K562 (cell line): ENCODE measurements around the gene MANEA. TPM values are rescaled to one million over a fixed set of nuclear protein-coding genes. Genes with fewer than 3 reads are reported as not detected.

Source experiments
- ATAC-seq: fragments of 200-7000 bp; cut with Tn5 transposase; 3 replicates; pipeline ENCODE4 v1.9.1; 2020; ENCODE audit warnings: moderate library complexity
- BruUV-seq: library from RNA; stranded (reverse); fragments of 400-500 nt; replicated peaks from 2 replicates; lab custom pipeline; 2021; lab: Mats Ljungman, UMichigan
- CTCF ChIA-PET: fragments of 300-600 bp; formaldehyde crosslinking; extraction: SDS; loops from one replicate; lab custom pipeline; 2021; ENCODE audit warnings: low intra/inter-chr PET ratio; lab: Yijun Ruan, JAX
- POLR2A ChIA-PET: fragments of 300-600, 350-650 bp; sonication (Branson Sonifier 250); formaldehyde crosslinking; extraction: SDS; loops from one replicate; lab custom pipeline; 2021; ENCODE audit warnings: antibody characterized with exemption, inconsistent platforms; lab: Yijun Ruan, JAX
- DNase-seq, 4 experiments: peaks; one replicate each; pipeline versions ENCODE4 v3.0.0 to v3.0.0-alpha.2; 2011 to 2018; ENCODE audit warnings: low spot score in 3 of 4, mixed read lengths in 3 of 4; ENCODE audit errors: extremely low read depth in 1 of 4
- FAIRE-seq: peaks from 2 replicates; lab custom pipeline; 2011; peaks lifted over from hg19 to GRCh38; lab: Jason Lieb, UNC
- H2AFZ ChIP-seq: 2 replicates; pipeline ENCODE4 v1.6.0; 2011; ENCODE audit warnings: low read depth, low read length, control low read depth, inconsistent platforms
- H3K27ac ChIP-seq: fragments of 200-600 bp; 3 replicates; pipeline ENCODE4 v1.8.0; 2011; ENCODE audit warnings: low read depth, mild to moderate bottlenecking, control low read depth, inconsistent platforms, low read length, moderate library complexity, mixed read lengths; ENCODE audit errors: extremely low read depth
- H3K27me3 ChIP-seq, 2 experiments: fragments of 300-600 bp in 1 of 2; 2 replicates in 1 of 2; 3 replicates in 1 of 2; pipeline versions ENCODE4 v1.6.0 to v1.8.0; 2011; ENCODE audit warnings: inconsistent platforms in 2 of 2, low read length in 2 of 2, mild to moderate bottlenecking in 1 of 2, mixed read lengths in 1 of 2, moderate library complexity in 1 of 2; ENCODE audit not compliant: control insufficient read depth in 2 of 2, insufficient read depth in 2 of 2
- H3K36me3 ChIP-seq: fragments of 300-600 bp; 3 replicates; pipeline ENCODE4 v1.8.0; 2011; ENCODE audit warnings: mild to moderate bottlenecking, low read length, inconsistent platforms; ENCODE audit not compliant: control insufficient read depth, insufficient read depth
- H3K4me1 ChIP-seq, 2 experiments: fragments of 200-600 bp in 1 of 2; replicated peaks in 1 of 2; 2 replicates in 1 of 2; 3 replicates in 1 of 2; pipeline versions ENCODE4 v1.5.1 to v1.8.0; 2011; ENCODE audit warnings: inconsistent platforms in 2 of 2, low read length in 2 of 2, mild to moderate bottlenecking in 1 of 2, mixed read lengths in 1 of 2, moderate library complexity in 1 of 2; ENCODE audit not compliant: control insufficient read depth in 2 of 2, insufficient read depth in 2 of 2
- H3K4me2 ChIP-seq: 2 replicates; pipeline ENCODE4 v1.6.1; 2011; ENCODE audit warnings: low read length, control low read depth, inconsistent platforms, mixed read lengths; ENCODE audit not compliant: insufficient read depth
- H3K4me3 ChIP-seq: fragments of 200-600 bp; sonication (generic), shearing (Covaris generic); 2 replicates; pipeline ENCODE4 v1.5.1; 2016; ENCODE audit warnings: control low read depth, inconsistent platforms
- H3K79me2 ChIP-seq: fragments of 200-600 bp; 3 replicates; pipeline ENCODE4 v1.8.0; 2011; ENCODE audit warnings: low read length, inconsistent platforms; ENCODE audit not compliant: control insufficient read depth, insufficient read depth
- H3K9ac ChIP-seq, 2 experiments: 2 replicates each; pipeline versions ENCODE4 v1.6.0 to v1.6.1; 2011; ENCODE audit warnings: low read depth in 2 of 2, low read length in 2 of 2, control low read depth in 1 of 2, inconsistent platforms in 1 of 2, mild to moderate bottlenecking in 1 of 2, mixed read lengths in 1 of 2; ENCODE audit not compliant: insufficient read depth in 1 of 2
- H3K9me1 ChIP-seq: one replicate; pipeline ENCODE4 v1.6.0; 2011; ENCODE audit warnings: inconsistent platforms, mild to moderate bottlenecking, low read length, moderate library complexity; ENCODE audit not compliant: control insufficient read depth, insufficient read depth
- H3K9me3 ChIP-seq: replicated peaks from 2 replicates; pipeline ENCODE4 v1.5.1; 2011; ENCODE audit warnings: low read depth, low read length, inconsistent platforms; ENCODE audit not compliant: control insufficient read depth, insufficient read depth
- H4K20me1 ChIP-seq: replicated peaks from 2 replicates; pipeline ENCODE4 v1.6.1; 2011; ENCODE audit warnings: low read length, inconsistent platforms, mixed read lengths; ENCODE audit not compliant: control insufficient read depth, insufficient read depth
- CC2D1A ChIP-seq: fragments of 450-650 bp; IDR thresholded peaks from 2 replicates; pipeline ENCODE4 v1.6.1; 2017; ENCODE audit warnings: mild to moderate bottlenecking
- GATAD2A ChIP-seq: fragments of 450-650 bp; IDR thresholded peaks from 2 replicates; pipeline ENCODE4 v1.6.1; 2017
- MCM5 ChIP-seq: fragments of 450-650 bp; IDR thresholded peaks from 2 replicates; pipeline ENCODE4 v1.6.1; 2016; ENCODE audit warnings: low read depth
- NCOA4 ChIP-seq: fragments of 450-650 bp; IDR thresholded peaks from 2 replicates; pipeline ENCODE4 v1.6.1; 2018; ENCODE audit warnings: mild to moderate bottlenecking; ENCODE audit not compliant: partially characterized antibody
- SRSF7 ChIP-seq: fragments of 200-400 bp; formaldehyde crosslinking; optimal IDR thresholded peaks from 2 replicates; pipeline ENCODE3; 2017; ENCODE audit warnings: mild to moderate bottlenecking, low read depth, low read length
- TRIM28 ChIP-seq: fragments of 450-650 bp; IDR thresholded peaks from 2 replicates; pipeline ENCODE4 v1.6.1; 2017
- USF2 ChIP-seq: sonication (generic); formaldehyde crosslinking; IDR thresholded peaks from 2 replicates; pipeline ENCODE4 v1.5.0; 2020; ENCODE audit warnings: missing genetic modification reagents
- ZBTB33 ChIP-seq: sonication (generic); formaldehyde crosslinking; IDR thresholded peaks from 2 replicates; pipeline ENCODE4 v1.8.1; 2023; ENCODE audit warnings: mild to moderate bottlenecking, missing genetic modification reagents
- ZNF57 ChIP-seq: fragments of 450-650 bp; formaldehyde crosslinking; IDR thresholded peaks from 2 replicates; pipeline ENCODE4 v1.4.0; 2020; ENCODE audit warnings: mild to moderate bottlenecking, moderate library complexity
- in situ Hi-C: fragments of 300-500 bp; cut with MboI; formaldehyde crosslinking; loops from 4 replicates; pipeline ENCODE4 v1.15.0; 2018; ENCODE audit warnings: inconsistent platforms, mixed read lengths
- intact Hi-C: fragments of 100-400 bp; cut with micrococcal nuclease; formaldehyde crosslinking; loops from 2 replicates; pipeline ENCODE4 v1.14.2; 2022
- polyA plus RNA-seq, 8 experiments: library from polyadenylated mRNA; depleted of rRNA in 4 of 8; stranded (reverse) in 5 of 8; unstranded in 3 of 8; fragments of >200 nt; fragmentation: Nextera tagmentation in 2 of 8; fragmentation: Illumina TruSeq in 1 of 8; extraction: Ambion mirVana in 2 of 8; extraction: Trizol in 1 of 8; gene quantifications; 2 replicates each; pipeline versions ENCODE4 v1.2.1 to v1.2.3, GENCODE V29; 2011 to 2014; ENCODE audit warnings: inconsistent platforms in 1 of 8, missing spikeins in 1 of 8
- total RNA-seq, 7 experiments: library from RNA; depleted of rRNA in 6 of 7; stranded (reverse); fragments of >200 nt in 6 of 7; fragmentation: Illumina TruSeq in 2 of 7; extraction: Trizol in 2 of 7; gene quantifications; 2 replicates each; pipeline versions ENCODE4 v1.2.1 to v1.2.3, GENCODE V29; 2011 to 2021; ENCODE audit warnings: low replicate concordance in 1 of 7
- TF ChIP-seq, protein P1 (sequence below): IDR thresholded peaks from 2 replicates; pipeline ENCODE4 v1.6.1; 2011; ENCODE audit not compliant: insufficient read length; ENCODE audit errors: extremely low read depth

MANEA gene
- total and polyA plus RNA-seq, 9 of the 15 experiments (the other 6 are each of a cell fraction or from before 2014, with no cell fraction given) = 4.8 to 16.1 (median 11.4) TPM

DNA sequence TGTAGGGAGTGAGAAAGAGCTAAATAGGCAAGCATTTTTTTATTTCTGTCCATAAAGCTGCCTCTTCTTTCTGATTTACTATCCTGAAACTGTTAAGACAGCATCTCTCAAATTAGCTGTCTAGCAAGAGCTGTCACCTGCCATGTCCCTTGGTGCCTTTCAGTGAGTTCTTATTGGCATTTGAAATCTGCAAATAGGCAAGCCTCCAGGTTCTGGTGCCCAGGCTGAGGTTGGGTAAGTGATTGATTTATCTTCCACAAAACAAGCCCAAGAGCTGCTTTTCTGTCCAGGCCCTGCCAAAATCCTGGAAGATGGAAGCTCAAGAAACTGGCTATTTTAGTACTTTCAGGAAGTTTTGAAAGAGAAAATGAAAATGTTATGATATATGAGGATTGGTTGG lies 22.4 kb downstream of the MANEA start:
- no peaks in the 10 kb centered on the region for H3K9me1 ChIP-seq
- no peaks in the 10 kb centered on the region for H3K27me3 ChIP-seq
- no peak overlapping the region for H3K4me2 ChIP-seq
- FAIRE-seq (no peak), DNase-seq (no peak), ATAC-seq (no peak)
- no peak overlapping the region for H3K4me3 ChIP-seq
- TF ChIP-seq ZBTB33 (CRISPR knock-in tag) = no peak
- TF ChIP-seq USF2 (CRISPR knock-in tag) = no peak
- no peak for TF ChIP-seq NCOA4
- no peak for TF ChIP-seq TRIM28
- no peak for TF ChIP-seq SRSF7
- TF ChIP-seq ZNF57 (CRISPR knock-in tag) = no peak
- TF ChIP-seq, protein P1, sequence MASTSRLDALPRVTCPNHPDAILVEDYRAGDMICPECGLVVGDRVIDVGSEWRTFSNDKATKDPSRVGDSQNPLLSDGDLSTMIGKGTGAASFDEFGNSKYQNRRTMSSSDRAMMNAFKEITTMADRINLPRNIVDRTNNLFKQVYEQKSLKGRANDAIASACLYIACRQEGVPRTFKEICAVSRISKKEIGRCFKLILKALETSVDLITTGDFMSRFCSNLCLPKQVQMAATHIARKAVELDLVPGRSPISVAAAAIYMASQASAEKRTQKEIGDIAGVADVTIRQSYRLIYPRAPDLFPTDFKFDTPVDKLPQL = no peak
- no peak for TF ChIP-seq MCM5
- no peak for TF ChIP-seq CC2D1A
- TF ChIP-seq GATAD2A = no peak
- no peak overlapping the region for H2AFZ ChIP-seq
- in situ Hi-C loops (no loop called here), intact Hi-C loops (no loop called here)
- no peaks in the 10 kb centered on the region for H3K4me1 ChIP-seq
- no peak overlapping the region for H3K27ac ChIP-seq
- H3K9me3 ChIP-seq = no peaks in the 10 kb centered on the region
- CTCF ChIA-PET = no interaction called here
- no peaks in the 10 kb centered on the region for H3K79me2 ChIP-seq
- POLR2A ChIA-PET = interaction anchor here (1.3 kb wide), 1 partner anchor 13 kb away, joined by 7 read pairs; no protein-coding TSS in a partner anchor
- H4K20me1 ChIP-seq = no peaks in the 10 kb centered on the region
- H3K36me3 ChIP-seq = no peaks in the 10 kb centered on the region
- no peak overlapping the region for H3K9ac ChIP-seq
- no TSS peak for BruUV-seq
